Stimulated activated naive CD8-positive, alpha-beta T cell treated with anti-CD3 and anti-CD28 coated beads, Interleukin-15, Interleukin-2, amounts not matched to agents 100 U/mL and 50 U/mL, for 24 hours (primary cell): Measurements from ENCODE around the gene NMNAT2.

Experiments
- ATAC-seq: fragments of 150-1000 bp; cut with Tn5 transposase; one replicate; pipeline ENCODE4 v1.10.0; 2021
- DNase-seq: peaks from one replicate; pipeline ENCODE4 v3.0.0; 2021

Gene NMNAT2

DNA sequence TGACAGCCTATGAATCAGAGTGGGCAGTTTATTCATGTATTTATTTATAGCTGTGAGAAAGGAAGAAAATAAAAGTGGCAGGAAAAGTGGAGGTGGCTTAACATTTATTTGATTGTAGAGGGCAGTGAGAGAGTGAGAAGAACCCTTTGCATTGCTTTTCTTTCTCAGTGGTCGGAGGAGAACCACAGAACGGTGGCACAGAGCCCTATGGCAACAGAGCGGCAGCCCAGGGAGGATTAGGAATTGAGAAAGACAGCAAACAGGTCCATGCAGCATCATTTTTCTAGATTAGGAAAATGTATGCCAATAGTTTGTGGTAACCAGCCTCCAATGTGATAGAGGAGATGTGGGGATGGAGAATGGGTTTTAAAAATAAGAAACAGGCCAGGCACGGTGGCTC is 53.1 kb downstream of the NMNAT2 start:
- DNase-seq = no peak
- no peak for ATAC-seq

DNA sequence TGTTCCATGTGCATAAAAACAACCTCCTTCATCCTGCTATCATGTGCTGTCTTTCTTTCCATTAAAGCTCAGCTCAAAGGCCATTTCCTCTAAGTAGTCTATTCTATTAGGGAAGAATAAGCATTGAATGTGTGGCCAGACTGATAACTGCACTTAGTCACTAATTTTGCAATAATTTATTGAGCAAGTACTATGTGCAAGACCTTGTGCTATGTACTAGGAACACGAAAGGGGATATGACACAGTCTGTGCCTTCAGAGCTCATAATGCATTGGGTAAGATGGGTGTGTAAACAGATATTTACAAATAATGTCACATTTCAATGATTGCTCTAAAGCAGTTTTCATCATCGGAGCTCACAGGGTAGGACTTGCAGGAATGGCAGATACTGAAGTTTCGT is 54.2 kb downstream of the NMNAT2 start:
- DNase-seq (no peak), ATAC-seq (no peak)

DNA sequence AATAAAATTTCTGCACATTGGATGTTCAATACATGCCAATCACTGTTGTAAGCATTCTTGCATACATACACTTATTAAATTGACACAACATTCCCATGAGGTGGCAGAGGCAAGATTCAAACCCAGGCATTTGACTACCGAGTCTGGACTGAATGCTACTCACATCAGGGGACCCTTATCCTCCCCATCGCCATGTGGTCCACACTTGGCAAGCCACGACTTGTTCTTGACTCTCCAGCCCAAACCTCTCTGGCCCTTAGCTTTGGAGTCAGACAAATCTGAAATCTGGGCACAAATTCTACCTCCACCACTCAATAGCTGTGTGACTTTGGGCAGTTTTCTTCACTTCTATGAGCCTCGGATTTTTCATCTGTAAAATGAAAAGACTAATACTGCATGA is 57.1 kb downstream of the NMNAT2 start:
- no peak for ATAC-seq
- no peak for DNase-seq

DNA sequence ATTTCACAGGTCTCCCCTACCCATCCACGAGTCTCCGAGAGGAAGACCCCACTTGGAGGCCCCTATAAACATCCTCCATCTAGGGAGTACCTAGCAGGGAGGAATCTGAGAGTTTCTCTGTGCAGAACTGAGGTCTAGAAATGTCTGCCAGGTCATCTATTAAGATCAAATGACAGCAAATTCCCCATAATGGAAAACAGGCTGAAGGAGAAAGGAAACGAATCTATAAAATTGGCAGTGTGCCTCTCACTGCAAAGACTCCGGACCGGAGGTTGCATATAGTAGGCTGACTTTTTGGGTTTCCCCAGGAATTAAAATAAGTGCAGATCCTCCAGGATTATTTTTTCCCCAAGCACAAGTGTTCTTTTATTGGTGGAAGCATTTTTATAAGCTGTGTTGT is 57.7 kb downstream of the NMNAT2 start:
- no peak for DNase-seq
- ATAC-seq = no peak

DNA sequence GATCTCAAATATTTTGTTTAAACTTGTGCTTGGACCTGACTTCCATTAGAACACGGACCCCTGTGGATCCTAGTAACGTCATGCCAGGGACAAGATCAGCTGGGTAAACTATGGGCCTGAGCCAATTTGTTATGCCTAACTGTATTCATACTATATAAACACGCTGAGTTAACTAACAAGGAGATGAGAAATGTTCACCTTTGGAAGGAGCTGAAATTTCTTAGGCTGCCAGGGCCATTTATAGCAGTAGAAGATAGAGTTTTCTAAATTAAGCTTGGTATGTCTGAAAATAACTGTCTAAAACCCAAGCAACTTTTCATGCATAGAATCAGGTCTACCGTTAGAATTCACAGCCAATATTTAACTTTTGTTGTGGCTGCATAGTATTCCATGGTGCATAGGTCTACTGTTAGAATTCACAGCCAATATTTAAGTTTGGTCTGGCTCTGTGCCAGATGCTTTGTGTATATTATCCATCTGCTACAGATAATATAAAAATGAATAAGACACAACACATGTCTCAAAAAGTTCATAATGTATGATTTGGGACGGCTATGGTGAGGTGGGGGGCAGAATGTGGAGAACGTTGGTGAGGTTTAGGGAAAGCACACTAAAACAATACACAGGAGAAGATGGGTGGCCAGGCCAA is 61.5 kb downstream of the NMNAT2 start:
- ATAC-seq = no peak
- no peak for DNase-seq

DNA sequence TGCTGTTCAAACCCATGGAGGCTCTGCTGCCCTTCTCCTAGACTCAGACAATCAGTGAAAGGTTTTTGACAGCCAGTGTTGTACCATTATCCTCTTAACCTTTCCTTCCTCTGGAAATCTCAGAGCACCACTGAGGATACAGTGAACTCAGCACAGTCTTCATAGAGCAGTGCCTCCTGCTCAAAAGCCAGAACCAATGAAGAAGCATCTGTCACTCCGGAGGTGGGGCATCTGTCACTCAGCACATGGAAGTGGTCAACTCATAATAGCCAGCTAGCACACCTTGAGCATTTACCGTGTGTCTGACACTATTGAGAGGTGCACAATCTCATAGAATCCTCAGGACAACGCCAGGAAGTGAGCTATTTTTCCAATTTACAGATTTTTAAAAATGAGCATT is 62.4 kb downstream of the NMNAT2 start:
- ATAC-seq (no peak), DNase-seq (no peak)

DNA sequence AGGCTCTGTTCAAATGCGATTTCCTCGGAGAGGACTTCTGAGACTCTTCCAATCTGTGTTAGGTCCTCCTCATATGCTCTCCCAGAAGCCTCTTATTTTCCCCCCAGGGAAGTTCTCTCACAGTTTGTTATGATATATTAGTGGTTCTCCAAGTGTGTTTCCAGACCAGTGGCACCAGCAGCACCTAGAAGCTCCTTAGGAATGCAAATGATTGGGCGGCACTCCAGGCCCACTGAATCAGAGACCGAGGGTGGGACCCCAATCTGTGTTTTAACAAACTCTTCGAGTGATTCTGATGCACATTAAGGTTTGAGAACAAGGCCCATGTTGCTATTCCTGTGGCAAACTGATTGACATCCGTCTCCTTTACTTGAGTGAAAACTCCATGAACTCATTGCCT is 63.0 kb downstream of the NMNAT2 start:
- ATAC-seq = no peak

DNA sequence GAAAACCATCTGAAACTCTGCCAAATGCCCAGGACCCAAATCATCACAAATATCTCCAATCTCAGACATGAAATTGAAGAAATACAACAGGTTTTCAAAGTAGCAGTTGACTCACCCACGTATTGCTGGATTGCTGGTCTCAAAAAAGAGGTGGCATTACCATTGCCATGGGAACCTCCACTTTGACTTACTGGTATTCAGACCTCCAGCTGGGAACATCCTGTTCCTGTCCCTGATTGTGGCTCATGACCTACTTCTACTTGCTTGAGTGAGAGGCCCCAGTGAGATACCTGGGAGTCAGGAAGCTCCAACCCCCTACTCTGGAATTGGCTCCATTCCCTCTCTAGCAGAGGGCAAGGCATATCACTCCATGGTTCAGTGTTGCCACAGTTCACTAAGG is 64.6 kb downstream of the NMNAT2 start:
- DNase-seq = no peak
- no peak for ATAC-seq

More for the DNA sequence above, 63.0 kb downstream of the NMNAT2 start:
- DNase-seq = no peak

DNA sequence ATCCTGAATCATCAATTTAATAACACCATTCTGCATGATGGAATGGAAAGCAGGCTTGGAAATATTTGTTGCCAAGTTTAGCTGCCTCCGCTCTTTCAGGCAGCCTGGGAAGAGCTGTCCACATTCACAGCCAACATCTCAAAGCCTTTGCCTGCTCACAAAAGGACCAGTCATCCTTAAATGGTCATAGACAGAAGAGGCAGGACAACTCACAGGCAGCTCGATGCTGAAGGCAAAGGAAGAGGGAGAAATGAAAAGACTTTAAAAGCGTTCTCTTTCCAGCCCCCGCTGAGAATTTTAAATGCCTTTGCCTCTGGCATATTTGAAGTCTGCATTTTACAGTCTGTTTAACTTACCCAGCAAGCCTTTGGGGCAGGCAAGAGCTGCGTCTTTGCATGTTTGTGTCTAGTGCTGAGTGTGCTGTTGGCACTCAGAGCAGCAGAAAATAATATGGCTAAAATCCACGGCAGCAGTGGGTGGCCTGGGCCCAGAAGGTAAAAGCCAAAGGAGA is 68.9 kb downstream of the NMNAT2 start:
- DNase-seq (no peak), ATAC-seq (no peak)

DNA sequence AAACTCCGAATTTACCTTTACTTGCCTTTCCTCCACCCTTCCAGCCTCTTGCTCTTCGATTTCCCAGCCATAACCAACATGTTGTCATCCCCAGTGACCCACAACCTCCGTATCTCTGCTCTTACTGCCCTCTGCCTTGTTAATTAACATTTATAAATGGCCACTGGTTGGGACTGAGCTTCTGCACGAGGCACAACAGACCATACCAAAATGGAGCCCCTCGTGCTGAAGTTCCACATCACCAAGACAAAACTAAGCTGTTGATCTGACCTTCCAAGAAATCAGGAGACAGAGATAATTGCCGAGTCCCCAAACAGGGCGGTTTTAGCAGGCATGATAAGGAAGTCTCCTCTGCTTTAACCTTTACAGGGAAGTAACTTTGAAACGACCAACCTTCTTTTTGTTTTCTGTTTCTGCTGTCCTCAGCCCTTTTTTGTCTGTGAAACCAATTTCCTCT is 71.9 kb downstream of the NMNAT2 start:
- no peak for DNase-seq
- no peak for ATAC-seq

DNA sequence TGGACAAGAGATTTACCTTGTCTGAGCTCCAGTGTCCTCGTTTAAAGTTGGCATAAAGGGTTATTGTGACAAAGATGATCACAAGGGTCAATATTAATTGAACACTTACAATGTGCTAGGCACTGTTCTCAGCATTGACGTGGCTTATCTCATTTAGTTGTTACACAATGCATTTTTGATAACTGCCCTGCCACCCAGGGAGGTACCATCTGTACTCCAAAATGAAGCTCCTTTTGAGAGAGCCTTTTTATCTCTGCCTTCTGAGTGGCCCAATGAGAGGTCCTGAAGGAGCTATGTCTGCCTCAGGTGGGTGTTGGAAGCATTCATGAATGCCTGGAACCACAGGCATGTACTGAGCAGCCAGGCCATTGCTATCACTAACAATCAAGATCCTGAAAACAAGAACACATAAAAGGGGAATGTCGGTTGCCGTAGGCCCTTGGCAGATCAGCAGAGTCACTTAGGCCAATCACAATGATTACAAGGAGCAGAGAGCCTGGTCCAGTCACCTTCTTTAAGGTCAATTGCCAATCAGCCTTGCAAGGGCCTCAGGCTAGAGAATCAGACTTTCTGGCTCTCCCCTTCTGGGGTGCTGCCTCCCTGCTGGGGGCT is 78.5 kb downstream of the NMNAT2 start:
- ATAC-seq (no peak), DNase-seq (no peak)

DNA sequence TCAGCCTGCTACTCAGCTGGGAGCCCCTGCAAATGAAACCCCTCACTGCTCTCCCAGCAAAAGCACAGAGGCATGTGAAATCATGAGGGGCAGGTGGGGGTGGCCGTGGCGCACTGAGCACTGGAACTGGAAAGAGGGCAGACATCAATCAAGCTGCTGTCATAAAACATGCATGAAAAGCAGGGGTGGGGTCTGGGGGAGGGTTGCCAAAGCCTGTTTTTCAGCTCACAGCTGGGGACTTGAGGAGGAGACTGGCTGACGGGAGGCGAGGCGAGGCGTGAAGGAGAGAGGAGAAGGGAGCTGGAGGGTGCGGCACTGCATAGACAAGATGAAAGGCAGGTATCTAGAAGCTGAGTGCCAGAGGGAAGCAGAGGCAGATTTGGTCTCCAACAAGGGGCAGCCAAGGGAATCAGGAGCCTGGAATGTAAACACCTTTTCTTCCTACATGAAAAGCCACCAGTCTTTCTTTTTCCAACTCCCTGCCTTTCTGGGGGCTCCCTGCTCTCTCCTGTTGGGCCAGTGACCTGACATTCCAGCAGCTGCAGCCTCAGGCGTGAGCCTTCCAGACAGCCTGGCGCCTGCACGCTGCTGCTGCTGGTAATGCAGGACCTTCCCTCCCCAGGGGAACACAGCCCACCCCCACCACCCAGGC is 87.0 kb downstream of the NMNAT2 start:
- DNase-seq (no peak), ATAC-seq (no peak)

DNA sequence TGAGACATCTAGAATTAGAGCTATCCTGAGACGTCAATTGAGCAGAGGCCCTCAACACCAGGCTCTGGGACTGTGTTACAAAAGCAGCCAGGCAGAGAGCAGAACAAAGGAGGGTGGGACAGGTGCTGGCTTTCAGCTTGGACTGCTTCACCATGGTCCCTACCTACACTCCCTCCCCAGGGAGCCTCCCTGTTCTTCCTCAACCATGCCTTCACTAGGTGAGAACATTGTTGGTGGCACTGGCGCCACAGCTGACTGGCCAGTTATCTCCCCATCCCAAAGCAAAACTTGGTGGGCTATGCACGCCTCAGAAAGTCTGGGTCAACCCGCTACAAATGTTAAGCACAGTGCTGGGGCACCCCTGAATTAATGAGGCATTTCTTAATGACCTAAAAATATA is 87.8 kb downstream of the NMNAT2 start:
- DNase-seq = no peak
- no peak for ATAC-seq

DNA sequence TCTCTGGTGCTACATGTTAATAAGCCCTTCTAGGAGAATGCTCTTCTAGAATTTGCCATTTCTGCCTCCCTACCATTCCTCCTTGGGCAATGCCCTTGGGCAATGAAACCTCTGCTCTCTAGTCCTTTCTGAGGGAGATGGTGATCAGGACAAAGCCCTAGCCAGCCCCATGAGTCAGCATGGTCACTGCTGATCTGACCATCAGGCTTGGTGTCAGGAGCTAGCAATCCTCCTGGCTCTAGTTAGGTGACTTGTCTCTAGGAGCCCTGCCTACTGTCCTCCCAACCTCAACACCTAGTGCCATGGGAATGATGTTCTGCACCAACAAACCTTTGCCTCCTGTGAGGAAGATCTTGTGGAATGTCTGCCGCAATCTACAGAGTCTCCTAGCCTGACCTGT is 89.8 kb downstream of the NMNAT2 start:
- ATAC-seq = no peak

DNA sequence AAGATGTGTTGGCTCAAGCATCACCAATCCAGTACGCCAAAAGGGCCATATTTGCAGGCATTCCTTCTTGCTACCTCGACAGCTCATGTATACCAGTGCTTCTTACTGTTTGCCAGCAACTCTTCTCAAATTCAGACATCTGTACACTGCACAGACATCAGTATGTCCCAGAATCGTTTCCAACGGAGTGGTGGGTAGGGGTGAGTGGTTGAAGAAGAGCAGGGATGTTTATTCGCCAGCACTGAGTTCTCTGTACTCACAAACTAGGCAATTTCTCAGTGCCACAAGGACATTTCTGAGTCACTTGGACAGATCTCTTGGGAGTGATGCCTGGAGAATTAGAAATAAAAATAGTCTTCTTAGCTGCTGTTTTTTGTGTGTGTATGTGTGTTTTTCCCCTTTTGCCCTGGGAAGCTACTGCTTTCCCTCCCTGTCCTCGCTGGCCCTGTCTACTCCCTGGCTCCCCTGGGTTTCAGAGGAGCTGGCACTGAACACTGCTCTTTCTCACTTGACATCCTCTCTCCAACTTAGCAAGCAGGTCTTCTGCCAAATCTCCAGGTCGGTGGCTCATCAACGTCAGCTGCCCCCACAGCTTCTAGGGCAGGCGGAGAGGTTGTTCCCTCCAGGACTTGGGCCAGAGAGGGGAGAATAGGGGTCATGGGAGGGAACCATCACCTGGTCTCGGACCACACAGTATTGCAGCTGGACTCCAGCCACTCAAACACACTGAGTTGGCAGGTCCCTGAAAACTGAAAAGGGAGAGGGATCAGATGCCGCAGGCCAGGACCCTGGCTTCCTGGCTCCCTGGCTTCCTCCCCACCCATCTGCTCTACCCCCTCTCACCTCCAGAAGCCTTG is 90.5 kb downstream of the NMNAT2 start:
- DNase-seq (no peak), ATAC-seq (no peak)

More for the DNA sequence above, 89.8 kb downstream of the NMNAT2 start:
- DNase-seq = no peak

DNA sequence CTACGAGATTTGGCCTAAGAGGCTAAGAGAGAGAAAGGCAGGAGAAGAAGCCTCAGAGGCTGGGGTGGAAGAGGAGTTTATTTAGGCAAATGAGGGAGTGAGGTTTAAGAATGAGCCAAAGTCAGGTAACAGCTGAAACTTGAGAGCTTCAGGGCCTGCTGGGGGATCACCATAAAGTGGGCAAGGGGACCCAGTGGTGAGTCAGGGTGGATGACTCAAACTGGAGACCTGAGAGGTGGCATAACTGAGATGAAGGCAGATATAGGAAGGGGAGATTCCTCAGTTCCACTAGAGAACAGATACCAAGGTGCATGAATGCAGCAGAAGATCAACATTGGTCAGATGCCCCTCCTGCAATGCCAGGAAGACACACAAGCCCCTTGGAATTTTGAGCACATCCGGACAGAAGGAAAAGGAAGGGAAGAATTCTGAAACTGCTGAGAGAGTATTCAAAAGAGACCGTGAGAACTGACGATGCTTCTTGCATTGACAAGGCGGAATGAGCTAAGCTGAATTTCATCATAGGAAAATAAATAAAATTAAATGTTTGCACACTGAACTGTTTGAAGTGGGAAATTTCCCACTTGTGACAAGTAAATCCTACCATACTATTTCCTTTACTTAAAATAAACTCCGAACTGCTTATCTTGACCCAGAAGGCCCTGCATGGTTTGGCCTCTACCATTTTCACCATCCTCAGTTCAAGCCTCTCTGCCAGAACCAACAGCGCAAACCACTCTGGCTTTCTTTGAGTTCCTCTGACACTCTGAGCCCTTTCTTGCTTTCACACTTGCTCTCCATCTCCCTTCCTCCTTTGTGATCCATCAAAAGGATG is 94.1 kb downstream of the NMNAT2 start:
- ATAC-seq = peak; percentile 63

DNA sequence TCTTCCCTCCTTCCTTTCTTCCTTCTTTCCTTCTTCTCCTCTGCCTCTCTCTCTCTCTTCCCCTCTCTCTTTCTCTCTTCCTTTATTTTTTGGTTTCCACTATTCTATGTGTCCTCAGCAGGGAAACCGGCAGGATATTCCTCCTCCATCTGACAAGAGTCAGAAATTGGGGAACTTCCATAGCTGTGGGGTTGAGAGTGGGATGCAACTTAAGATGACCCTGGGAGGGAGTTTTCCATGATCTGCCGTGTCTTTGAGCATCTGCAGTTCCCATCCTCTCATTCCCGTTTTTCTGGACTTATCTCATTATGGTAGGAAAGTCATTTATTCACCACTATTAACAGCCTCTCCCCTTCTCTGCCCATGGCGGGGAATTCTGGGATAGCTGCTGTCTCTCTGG is 98.6 kb downstream of the NMNAT2 start:
- no peak for ATAC-seq
- no peak for DNase-seq

More for the DNA sequence above, 94.1 kb downstream of the NMNAT2 start:
- DNase-seq = no peak

DNA sequence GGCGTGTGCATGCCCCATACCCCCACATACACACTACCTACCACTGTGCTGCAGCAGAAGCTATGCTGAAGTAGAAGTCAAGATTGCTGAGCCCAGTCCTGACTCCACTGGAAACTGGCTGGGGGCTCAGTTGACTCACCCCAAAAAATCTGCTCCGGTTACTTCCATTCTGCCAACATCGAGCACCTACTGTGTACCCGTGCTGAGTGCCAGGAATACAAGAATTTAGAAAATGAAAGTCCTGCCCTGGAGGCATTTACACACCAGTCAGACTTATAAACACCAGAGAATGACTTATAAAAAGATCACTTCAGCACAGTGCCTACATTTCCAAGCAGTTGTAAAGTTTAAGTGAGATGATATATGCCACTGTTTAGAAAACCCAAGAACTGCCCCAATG is 99.1 kb downstream of the NMNAT2 start:
- no peak for DNase-seq
- ATAC-seq = no peak

DNA sequence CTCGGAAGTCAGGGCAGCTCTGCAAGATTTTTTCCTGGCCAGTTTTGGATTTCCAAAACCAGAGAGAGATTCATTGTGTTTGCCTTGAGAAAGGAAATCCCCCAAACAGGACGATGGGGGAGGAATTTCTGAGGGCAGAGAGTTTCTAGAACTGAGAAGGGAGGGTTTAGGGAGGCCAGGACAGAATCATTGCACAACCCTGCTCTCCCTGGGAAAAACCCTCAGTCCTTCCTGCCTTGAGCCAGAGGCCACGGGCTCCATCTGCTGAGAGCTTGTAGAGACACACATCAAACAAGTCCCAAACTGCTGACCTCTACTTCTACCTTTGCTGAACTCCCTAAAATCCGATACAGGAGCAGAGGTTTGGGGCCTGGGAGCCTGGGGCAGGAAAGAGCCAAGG is 99.7 kb downstream of the NMNAT2 start:
- ATAC-seq (no peak), DNase-seq (peak; percentile 12)

DNA sequence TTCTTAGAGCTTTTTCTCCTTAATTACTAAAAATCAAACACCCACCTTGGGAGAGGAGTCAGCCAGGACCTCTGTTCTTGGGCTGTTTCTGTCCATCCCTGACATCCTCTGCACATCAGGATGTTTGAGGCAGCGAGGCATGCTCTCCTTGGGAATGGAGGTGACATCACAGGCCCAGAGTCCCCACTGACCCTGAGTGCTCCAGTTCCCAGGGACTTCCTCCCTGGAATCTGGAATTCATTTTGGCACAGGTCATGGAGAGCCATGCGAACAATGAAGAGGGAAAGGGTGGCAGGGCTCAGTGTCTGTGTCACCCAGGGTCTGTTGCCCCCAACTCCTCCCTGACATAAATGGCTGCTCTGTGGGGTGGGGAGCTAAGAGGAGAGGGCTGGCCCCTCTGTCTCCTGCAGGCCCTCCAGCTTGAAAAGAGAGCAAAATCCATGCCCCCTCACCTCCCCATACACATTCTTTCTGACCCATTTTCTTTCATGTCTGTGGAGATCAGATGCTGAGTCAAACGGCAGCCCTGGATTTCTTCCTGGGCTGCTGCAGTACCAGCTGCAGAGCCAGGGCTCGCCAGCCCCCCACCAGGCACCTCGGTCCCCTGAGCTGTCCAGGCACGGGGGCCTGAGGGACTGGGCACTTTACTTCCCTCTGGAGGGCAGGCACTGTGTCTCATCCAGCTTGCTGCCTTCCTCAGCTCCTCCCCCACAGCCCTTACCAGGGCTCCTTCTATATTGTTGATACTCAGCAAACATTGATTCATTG is 102.0 kb downstream of the NMNAT2 start:
- no peak for DNase-seq
- peak; percentile 5 for ATAC-seq

DNA sequence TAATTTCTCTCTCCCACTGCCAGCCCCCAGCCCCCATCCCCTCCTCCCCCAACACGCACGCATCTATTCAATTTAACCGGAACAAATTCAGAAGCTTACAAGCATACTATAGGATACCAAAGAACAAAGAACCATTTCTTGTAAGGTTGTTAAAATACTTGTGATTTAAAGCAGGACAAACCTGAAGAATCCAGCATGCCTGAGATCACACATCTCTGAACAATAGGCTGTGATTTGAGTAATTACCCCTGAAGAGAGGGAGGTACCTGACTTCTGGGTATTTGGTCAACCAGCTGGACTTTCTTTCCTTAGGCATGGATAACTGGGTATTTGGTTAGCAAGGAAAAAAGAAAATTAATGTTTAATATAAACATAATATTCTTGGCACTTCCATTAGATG is 105.1 kb downstream of the NMNAT2 start:
- ATAC-seq = no peak
- DNase-seq = no peak
